K562 (cell line): Measurements from ENCODE around the gene SPATA2L. TPM values are rescaled to one million over a fixed set of nuclear protein-coding genes. Genes with fewer than 3 reads are reported as not detected.

Source experiments
- BRD9 ChIP-seq: fragments of 450-650 bp; IDR thresholded peaks from 2 replicates; pipeline ENCODE4 v1.6.1; 2018; ENCODE audit warnings: low read depth; ENCODE audit not compliant: partially characterized antibody
- ELF1 ChIP-seq: fragments of 200-800 bp; sonication (Bioruptor generic); IDR thresholded peaks from 2 replicates; pipeline ENCODE4 v1.6.1; 2016; ENCODE audit warnings: missing genetic modification characterization, missing compliant biosample characterization
- JUND ChIP-seq, 2 experiments: IDR thresholded peaks; 2 replicates in 1 of 2; 3 replicates in 1 of 2; pipeline ENCODE4 v1.6.1; 2011; ENCODE audit warnings: borderline replicate concordance in 2 of 2, low read depth in 2 of 2, low read length in 2 of 2, improper control_type of control experiment in 1 of 2, missing biosample characterization in 1 of 2, missing genetic modification characterization in 1 of 2, missing genetic modification reagents in 1 of 2
- KAT7 ChIP-seq: sonication (generic); formaldehyde crosslinking; IDR thresholded peaks from 2 replicates; pipeline ENCODE4 v1.8.0; 2022; ENCODE audit warnings: missing genetic modification reagents, mild to moderate bottlenecking, borderline replicate concordance
- RBM25 ChIP-seq: fragments of 200-400 bp; formaldehyde crosslinking; IDR thresholded peaks from 2 replicates; pipeline ENCODE4 v1.6.1; 2018; ENCODE audit warnings: low read length, low read depth, moderate library complexity; ENCODE audit not compliant: severe bottlenecking
- RCOR1 ChIP-seq, 2 experiments: IDR thresholded peaks; 2 replicates each; pipeline ENCODE4 v1.6.1; 2012; ENCODE audit warnings: low read depth in 2 of 2, low read length in 2 of 2, borderline replicate concordance in 1 of 2, improper control_type of control experiment in 1 of 2
- SPI1 ChIP-seq: IDR thresholded peaks from 2 replicates; pipeline ENCODE4 v1.6.1; 2011; ENCODE audit warnings: low read depth, low read length, control low read depth, borderline replicate concordance
- SRSF1 ChIP-seq: fragments of 200-400 bp; formaldehyde crosslinking; IDR thresholded peaks from 2 replicates; pipeline ENCODE4 v1.6.1; 2017; ENCODE audit warnings: mild to moderate bottlenecking, low read depth, low read length, moderate library complexity
- ZKSCAN8 ChIP-seq: fragments of 200-800 bp; sonication (Bioruptor generic); IDR thresholded peaks from 2 replicates; pipeline ENCODE4 v1.6.1; 2016; ENCODE audit warnings: missing genetic modification characterization, missing compliant biosample characterization
- ZNF134 ChIP-seq: fragments of 250-450 bp; sonication (Bioruptor Pico); conservative IDR thresholded peaks from 2 replicates; pipeline ENCODE4 v1.4.0; 2020
- ZNF165 ChIP-seq: fragments of 250-450 bp; sonication (Bioruptor Pico); IDR thresholded peaks from 2 replicates; pipeline ENCODE4 v1.4.0; 2020; ENCODE audit warnings: borderline replicate concordance
- ZNF644 ChIP-seq: fragments of 200-800 bp; sonication (Bioruptor generic); IDR thresholded peaks from 2 replicates; pipeline ENCODE4 v1.6.1; 2016; ENCODE audit warnings: low read depth, missing genetic modification characterization, missing compliant biosample characterization
- ZNF79 ChIP-seq: fragments of 250-450 bp; sonication (Bioruptor Pico); IDR thresholded peaks from 2 replicates; pipeline ENCODE4 v1.4.0; 2020; ENCODE audit warnings: low read depth, mild to moderate bottlenecking, moderate library complexity
- polyA plus RNA-seq, 8 experiments: library from polyadenylated mRNA; depleted of rRNA in 4 of 8; stranded (reverse) in 5 of 8; unstranded in 3 of 8; fragments of >200 nt; fragmentation: Nextera tagmentation in 2 of 8; fragmentation: Illumina TruSeq in 1 of 8; extraction: Ambion mirVana in 2 of 8; extraction: Trizol in 1 of 8; gene quantifications; 2 replicates each; pipeline versions ENCODE4 v1.2.1 to v1.2.3, GENCODE V29; 2011 to 2014; ENCODE audit warnings: inconsistent platforms in 1 of 8, missing spikeins in 1 of 8
- total RNA-seq, 7 experiments: library from RNA; depleted of rRNA in 6 of 7; stranded (reverse); fragments of >200 nt in 6 of 7; fragmentation: Illumina TruSeq in 2 of 7; extraction: Trizol in 2 of 7; gene quantifications; 2 replicates each; pipeline versions ENCODE4 v1.2.1 to v1.2.3, GENCODE V29; 2011 to 2021; ENCODE audit warnings: low replicate concordance in 1 of 7
- TF ChIP-seq, protein P1 (sequence below): fragments of 250-450 bp; sonication (Bioruptor Pico); IDR thresholded peaks from 2 replicates; pipeline ENCODE4 v1.5.0; 2021
- TF ChIP-seq, protein P2 (sequence below): fragments of 250-450 bp; sonication (Bioruptor Pico); IDR thresholded peaks from 2 replicates; pipeline ENCODE4 v1.4.0; 2020; ENCODE audit warnings: mild to moderate bottlenecking, moderate library complexity
- TF ChIP-seq, protein P3 (sequence below): fragments of 450-650 bp; IDR thresholded peaks from 2 replicates; pipeline ENCODE4 v1.6.1; 2018; ENCODE audit not compliant: partially characterized antibody
- TF ChIP-seq, protein P4 (sequence below): fragments of 250-450 bp; sonication (Bioruptor Pico); IDR thresholded peaks from 2 replicates; pipeline ENCODE4 v1.8.0; 2022; ENCODE audit warnings: moderate library complexity, mild to moderate bottlenecking, inconsistent platforms

Gene SPATA2L
- total and polyA plus RNA-seq, 9 of the 15 experiments (the other 6 are each of a cell fraction or from before 2014, with no cell fraction given) = 0.13 to 19.2 (median 4.8) TPM; not detected in 1

DNA sequence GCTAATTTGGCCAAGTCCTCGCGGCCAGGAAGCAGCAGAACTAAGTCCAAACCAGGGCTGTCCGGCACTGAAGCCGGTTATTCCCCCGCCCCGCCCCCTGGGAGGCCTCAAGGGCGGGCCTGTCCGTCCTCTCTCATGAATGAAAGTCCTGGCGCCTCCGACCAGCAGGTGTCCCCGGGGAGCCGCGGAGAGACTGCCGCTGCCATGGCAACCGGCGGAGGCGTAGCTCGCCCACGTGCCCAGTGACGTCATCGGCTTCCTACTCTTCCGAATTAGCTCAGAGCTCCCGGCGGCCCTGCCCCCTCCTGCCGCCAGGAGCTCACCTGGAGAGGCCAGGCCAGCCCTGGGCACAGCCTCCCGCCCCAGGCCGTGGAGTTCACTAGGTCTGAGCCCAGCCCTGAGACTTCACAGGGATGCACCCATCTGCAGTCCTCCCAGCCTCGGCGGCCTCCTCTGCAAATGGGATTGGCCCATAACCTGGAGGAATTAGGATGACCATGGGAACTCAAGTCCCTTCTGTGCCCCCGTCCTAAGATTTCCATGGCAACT is 1.3 kb downstream of the SPATA2L start (continued):
- TF ChIP-seq ZNF134 (CRISPR knock-in tag) = no peak
- no peak for TF ChIP-seq RBM25
- no peak for TF ChIP-seq ZNF79 (CRISPR knock-in tag)
- no peak for TF ChIP-seq SRSF1
- TF ChIP-seq BRD9 = no peak
- no peak for TF ChIP-seq KAT7 (CRISPR knock-in tag)
- TF ChIP-seq SPI1 = no peak
- peak; percentile 59 for TF ChIP-seq ELF1 (tag)
- TF ChIP-seq, protein P1, sequence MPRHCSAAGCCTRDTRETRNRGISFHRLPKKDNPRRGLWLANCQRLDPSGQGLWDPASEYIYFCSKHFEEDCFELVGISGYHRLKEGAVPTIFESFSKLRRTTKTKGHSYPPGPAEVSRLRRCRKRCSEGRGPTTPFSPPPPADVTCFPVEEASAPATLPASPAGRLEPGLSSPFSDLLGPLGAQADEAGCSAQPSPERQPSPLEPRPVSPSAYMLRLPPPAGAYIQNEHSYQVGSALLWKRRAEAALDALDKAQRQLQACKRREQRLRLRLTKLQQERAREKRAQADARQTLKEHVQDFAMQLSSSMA (CRISPR knock-in tag) = no peak
- no peak for TF ChIP-seq ZNF644 (tag)
- TF ChIP-seq RCOR1 (IDR thresholded peaks at IDR 0.05; ENCODE audit: borderline replicate concordance in 1 of 2, low read depth in 2 of 2, low read length in 2 of 2) = peak in 1 of 2 experiments; percentile 74; a peak in 1 of 4 replicates
- TF ChIP-seq JUND (IDR thresholded peaks at IDR 0.05; ENCODE audit: borderline replicate concordance, low read depth, low read length) = peak; percentile 99
- TF ChIP-seq JUND (tag; IDR thresholded peaks at IDR 0.05; ENCODE audit: borderline replicate concordance, low read depth, low read length) = peak; percentile 96
- TF ChIP-seq, protein P2, sequence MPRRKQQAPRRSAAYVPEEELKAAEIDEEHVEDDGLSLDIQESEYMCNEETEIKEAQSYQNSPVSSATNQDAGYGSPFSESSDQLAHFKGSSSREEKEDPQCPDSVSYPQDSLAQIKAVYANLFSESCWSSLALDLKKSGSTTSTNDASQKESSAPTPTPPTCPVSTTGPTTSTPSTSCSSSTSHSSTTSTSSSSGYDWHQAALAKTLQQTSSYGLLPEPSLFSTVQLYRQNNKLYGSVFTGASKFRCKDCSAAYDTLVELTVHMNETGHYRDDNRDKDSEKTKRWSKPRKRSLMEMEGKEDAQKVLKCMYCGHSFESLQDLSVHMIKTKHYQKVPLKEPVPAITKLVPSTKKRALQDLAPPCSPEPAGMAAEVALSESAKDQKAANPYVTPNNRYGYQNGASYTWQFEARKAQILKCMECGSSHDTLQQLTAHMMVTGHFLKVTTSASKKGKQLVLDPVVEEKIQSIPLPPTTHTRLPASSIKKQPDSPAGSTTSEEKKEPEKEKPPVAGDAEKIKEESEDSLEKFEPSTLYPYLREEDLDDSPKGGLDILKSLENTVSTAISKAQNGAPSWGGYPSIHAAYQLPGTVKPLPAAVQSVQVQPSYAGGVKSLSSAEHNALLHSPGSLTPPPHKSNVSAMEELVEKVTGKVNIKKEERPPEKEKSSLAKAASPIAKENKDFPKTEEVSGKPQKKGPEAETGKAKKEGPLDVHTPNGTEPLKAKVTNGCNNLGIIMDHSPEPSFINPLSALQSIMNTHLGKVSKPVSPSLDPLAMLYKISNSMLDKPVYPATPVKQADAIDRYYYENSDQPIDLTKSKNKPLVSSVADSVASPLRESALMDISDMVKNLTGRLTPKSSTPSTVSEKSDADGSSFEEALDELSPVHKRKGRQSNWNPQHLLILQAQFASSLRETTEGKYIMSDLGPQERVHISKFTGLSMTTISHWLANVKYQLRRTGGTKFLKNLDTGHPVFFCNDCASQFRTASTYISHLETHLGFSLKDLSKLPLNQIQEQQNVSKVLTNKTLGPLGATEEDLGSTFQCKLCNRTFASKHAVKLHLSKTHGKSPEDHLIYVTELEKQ (CRISPR knock-in tag) = no peak
- TF ChIP-seq ZNF165 (CRISPR knock-in tag) = no peak
- TF ChIP-seq, protein P3, sequence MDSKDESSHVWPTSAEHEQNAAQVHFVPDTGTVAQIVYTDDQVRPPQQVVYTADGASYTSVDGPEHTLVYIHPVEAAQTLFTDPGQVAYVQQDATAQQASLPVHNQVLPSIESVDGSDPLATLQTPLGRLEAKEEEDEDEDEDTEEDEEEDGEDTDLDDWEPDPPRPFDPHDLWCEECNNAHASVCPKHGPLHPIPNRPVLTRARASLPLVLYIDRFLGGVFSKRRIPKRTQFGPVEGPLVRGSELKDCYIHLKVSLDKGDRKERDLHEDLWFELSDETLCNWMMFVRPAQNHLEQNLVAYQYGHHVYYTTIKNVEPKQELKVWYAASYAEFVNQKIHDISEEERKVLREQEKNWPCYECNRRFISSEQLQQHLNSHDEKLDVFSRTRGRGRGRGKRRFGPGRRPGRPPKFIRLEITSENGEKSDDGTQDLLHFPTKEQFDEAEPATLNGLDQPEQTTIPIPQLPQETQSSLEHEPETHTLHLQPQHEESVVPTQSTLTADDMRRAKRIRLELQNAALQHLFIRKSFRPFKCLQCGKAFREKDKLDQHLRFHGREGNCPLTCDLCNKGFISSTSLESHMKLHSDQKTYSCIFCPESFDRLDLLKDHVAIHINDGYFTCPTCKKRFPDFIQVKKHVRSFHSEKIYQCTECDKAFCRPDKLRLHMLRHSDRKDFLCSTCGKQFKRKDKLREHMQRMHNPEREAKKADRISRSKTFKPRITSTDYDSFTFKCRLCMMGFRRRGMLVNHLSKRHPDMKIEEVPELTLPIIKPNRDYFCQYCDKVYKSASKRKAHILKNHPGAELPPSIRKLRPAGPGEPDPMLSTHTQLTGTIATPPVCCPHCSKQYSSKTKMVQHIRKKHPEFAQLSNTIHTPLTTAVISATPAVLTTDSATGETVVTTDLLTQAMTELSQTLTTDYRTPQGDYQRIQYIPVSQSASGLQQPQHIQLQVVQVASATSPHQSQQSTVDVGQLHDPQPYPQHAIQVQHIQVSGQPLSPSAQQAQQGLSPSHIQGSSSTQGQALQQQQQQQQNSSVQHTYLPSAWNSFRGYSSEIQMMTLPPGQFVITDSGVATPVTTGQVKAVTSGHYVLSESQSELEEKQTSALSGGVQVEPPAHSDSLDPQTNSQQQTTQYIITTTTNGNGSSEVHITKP = peak; percentile 10
- no peak for TF ChIP-seq ZKSCAN8 (CRISPR knock-in tag)
- TF ChIP-seq, protein P4, sequence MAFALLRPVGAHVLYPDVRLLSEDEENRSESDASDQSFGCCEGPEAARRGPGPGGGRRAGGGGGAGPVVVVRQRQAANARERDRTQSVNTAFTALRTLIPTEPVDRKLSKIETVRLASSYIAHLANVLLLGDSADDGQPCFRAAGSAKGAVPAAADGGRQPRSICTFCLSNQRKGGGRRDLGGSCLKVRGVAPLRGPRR (CRISPR knock-in tag) = no peak
